ENCODE measurements around the gene PPP2R5A.

The PPP2R5A gene

GRCh38 chr1:212284744-212285684 lies at the start of gene PPP2R5A:
TSS of gene PPP2R5A (plus strand) at chr1:212285410. CDS start at chr1:212286111, 701 bp downstream.
- DNase-seq (ENCODE audit: insufficient read length, low spot score) (peak; percentile 79), FAIRE-seq (peak; percentile 100)

DNA sequence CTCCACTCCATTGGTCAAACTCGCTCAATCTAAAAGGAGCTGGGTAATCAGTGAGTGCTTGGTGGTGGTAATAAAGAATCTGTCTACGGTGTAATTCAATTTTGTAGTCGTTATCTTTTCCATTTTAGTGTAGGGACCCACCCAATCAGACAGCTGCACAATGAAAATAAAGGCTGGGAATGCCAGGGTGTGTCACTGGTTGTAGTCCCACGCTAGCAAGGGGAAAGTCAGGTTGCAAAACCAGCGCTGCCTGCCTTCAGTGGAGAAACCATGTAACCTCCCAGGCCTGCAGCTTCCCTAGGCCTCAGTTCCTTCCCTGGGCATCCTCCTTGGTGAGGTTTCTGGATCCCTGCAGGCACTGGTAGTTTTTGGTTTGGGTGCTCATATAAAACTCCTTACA lies 49.4 kb upstream of the PPP2R5A start:
- DNase-seq (ENCODE audit: insufficient read length, low spot score) (no peak), FAIRE-seq (no peak)

GRCh38 chr1:212236664-212237220 lies 48.5 kb upstream of the PPP2R5A start:
- FAIRE-seq: no peak
- no peak for DNase-seq (ENCODE audit: insufficient read length, low spot score)

GRCh38 chr1:212237651-212238050 lies 47.6 kb upstream of the PPP2R5A start:
- DNase-seq (ENCODE audit: insufficient read length, low spot score): peak; percentile 42
- peak; percentile 94 for FAIRE-seq

DNA sequence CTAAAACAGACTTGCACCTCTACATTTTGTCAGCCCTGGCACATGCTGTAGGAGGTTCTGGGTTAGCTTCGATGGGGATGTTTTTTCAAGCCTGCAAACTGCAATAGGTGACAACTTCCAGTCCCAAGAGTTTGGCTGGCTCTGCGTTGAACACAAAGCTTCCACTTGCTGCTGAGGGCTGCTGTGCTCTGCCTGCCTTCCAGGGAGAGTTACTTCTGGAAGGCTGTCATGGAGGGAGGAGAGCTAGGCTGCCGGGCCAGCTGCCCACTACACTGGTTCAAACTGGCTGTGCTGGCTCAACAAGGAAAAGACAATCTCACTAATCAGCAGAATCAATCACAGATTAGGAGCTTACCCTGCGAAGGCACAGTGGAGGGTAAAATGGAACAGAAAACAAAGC lies 46.7 kb upstream of the PPP2R5A start:
- DNase-seq (ENCODE audit: insufficient read length, low spot score): no peak
- no peak for FAIRE-seq

- DNase-seq (ENCODE audit: insufficient read length, low spot score) (no peak), FAIRE-seq (no peak)
Observed at GRCh38 chr1:212241501-212241900, 43.7 kb upstream of the PPP2R5A start.

DNA sequence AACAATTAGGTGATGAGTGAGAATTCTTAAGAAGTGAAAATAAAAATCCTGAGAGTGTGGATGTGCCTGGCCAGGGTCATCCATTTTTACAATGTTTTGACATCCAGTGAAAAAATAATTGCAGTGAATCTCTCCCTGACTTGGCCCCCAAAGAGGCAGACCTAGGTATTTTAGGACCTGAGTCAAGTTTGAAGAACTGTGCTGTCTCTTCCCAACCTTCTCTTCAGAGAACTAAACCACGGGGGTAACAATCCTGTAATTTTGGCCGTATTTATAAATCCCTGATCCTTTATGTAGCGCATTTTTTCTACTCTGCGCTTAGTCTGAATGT lies 43.3 kb upstream of the PPP2R5A start:
- no peak for FAIRE-seq

DNA sequence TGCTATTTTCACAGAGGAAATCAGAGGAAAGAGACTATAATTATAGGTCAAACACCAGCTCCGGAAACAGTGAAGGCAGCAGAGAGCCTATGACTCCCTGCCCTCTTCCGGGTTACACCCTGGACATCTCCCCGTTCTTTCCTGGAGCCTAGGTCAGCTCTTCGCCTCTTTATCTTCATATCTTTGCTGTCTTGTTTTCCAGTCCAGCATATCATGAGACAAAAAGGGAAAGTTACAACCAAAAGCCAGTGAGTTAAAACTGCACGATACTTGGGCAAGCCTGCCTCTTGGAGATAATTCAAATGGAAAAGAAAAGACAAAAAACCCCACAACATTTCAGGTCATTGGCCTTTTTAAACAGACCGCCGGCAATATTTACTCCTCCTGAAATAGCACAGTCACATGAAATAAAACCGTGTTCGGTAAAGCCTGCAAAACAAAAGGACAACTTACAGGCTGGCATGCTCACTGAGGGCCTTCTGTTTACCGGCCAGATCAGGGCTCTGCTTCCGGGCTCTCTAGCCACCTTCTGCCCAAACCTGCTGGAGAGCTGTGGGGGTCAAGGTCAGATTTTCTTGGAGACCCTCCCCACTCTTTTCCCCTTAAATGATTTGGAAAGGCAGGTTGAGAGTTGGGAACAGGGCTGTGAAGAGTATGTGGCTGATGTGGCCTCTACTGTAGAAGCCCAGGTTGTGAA lies 42.8 kb upstream of the PPP2R5A start:
- DNase-seq (ENCODE audit: insufficient read length, low spot score): no peak
- FAIRE-seq: no peak

More for the DNA sequence above, 43.3 kb upstream of the PPP2R5A start:
- DNase-seq (ENCODE audit: insufficient read length, low spot score): no peak

DNA sequence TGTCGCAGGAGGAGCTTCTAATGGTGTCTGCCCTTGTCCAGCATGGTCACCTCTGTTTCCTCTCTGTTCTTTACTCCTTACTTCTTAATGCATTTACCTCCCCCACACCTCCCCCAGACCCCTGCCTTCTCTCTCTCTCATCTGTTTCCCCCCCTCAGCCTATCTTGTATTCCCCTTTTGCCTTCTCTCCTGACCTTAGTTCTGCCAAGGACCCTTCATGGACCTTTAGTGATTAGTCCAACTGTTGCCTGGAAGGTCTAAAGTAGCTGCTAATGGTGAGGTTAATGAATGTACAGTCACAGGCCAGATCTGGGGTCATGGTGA lies 42.3 kb upstream of the PPP2R5A start:
- DNase-seq (ENCODE audit: insufficient read length, low spot score): no peak
- FAIRE-seq: peak; percentile 58

- DNase-seq (ENCODE audit: insufficient read length, low spot score) (no peak), FAIRE-seq (no peak)
Observed at GRCh38 chr1:212244441-212244840, 40.8 kb upstream of the PPP2R5A start.

- DNase-seq (ENCODE audit: insufficient read length, low spot score): no peak
- FAIRE-seq: no peak
Observed at GRCh38 chr1:212247179-212247721, 38.0 kb upstream of the PPP2R5A start.

- FAIRE-seq: no peak
Observed at GRCh38 chr1:212247988-212248387, 37.2 kb upstream of the PPP2R5A start.

DNA sequence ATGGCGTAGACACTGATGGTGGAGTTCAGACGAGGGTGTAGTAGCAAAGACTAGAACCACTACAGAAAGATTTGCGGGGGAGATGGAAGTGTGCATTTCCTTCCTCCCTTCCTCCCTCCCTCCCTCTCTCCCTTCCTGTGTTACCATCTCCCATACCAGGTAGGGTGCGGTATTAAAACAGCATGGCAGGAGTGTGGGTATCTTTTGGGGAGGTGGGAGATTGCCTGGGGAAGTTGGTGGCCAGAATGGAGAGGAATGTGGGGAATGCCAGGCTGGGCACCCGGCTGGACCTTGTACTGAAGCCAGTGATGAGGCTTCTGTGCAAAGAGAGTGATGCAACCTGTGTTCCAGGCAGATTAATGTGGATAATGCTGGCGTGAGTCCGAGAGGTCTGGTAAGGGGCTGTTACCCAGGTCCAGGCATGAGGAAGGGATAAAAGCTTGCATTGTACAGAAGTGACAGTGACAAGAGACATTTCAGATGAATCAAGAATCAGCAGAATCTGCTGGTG lies 30.3 kb upstream of the PPP2R5A start:
- DNase-seq (ENCODE audit: insufficient read length, low spot score) (no peak), FAIRE-seq (no peak)

More at GRCh38 chr1:212247988-212248387, 37.2 kb upstream of the PPP2R5A start:
- no peak for DNase-seq (ENCODE audit: insufficient read length, low spot score)

GRCh38 chr1:212255705-212256307 lies 29.4 kb upstream of the PPP2R5A start:
- FAIRE-seq (peak; percentile 33), DNase-seq (ENCODE audit: insufficient read length, low spot score) (no peak)

DNA sequence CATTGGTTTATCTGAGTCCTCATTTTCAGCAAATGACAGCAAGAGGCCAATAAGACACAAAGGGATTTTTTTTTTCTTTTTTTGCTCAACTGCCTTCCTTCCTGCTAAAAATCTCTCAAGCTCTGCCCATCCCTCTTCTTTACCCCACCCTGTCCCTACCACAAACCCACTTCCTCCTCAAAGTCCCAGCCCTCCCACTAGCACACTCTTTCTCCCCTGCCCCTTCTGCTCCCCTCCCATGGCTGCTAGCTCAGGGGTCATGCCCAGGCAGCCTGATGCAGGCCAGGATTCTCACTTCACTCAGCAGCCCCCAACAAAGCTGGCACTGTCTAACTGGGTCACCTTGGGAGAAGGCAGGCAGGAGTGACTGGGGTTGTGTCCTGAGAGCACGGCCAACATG lies 28.8 kb upstream of the PPP2R5A start:
- no peak for DNase-seq (ENCODE audit: insufficient read length, low spot score)
- FAIRE-seq: no peak

GRCh38 chr1:212257157-212257556 lies 28.1 kb upstream of the PPP2R5A start:
- FAIRE-seq: no peak

GRCh38 chr1:212259693-212260480 lies 25.3 kb upstream of the PPP2R5A start:
- DNase-seq (ENCODE audit: insufficient read length, low spot score) (no peak), FAIRE-seq (no peak)

More at GRCh38 chr1:212257157-212257556, 28.1 kb upstream of the PPP2R5A start:
- no peak for DNase-seq (ENCODE audit: insufficient read length, low spot score)

GRCh38 chr1:212260557-212261355 lies 24.5 kb upstream of the PPP2R5A start:
- FAIRE-seq: no peak
- DNase-seq (ENCODE audit: insufficient read length, low spot score): no peak

- FAIRE-seq (no peak), DNase-seq (ENCODE audit: insufficient read length, low spot score) (no peak)
Observed at GRCh38 chr1:212261361-212261929, 23.8 kb upstream of the PPP2R5A start.

All from GM19239 (cell line).